HG02763 (cell line): ENCODE results near the gene TENT5C.

Experiments
- ATAC-seq: cut with Tn5 transposase; IDR thresholded peaks from one replicate; pipeline ENCODE4 v1.9.1; 2021; ENCODE audit warnings: mild to moderate bottlenecking, moderate library complexity; ENCODE audit not compliant: unreplicated experiment

The TENT5C gene

GRCh38 chr1:117611894-117612483 is 6.1 kb downstream of the TENT5C start:
- ATAC-seq, result no peak

DNA sequence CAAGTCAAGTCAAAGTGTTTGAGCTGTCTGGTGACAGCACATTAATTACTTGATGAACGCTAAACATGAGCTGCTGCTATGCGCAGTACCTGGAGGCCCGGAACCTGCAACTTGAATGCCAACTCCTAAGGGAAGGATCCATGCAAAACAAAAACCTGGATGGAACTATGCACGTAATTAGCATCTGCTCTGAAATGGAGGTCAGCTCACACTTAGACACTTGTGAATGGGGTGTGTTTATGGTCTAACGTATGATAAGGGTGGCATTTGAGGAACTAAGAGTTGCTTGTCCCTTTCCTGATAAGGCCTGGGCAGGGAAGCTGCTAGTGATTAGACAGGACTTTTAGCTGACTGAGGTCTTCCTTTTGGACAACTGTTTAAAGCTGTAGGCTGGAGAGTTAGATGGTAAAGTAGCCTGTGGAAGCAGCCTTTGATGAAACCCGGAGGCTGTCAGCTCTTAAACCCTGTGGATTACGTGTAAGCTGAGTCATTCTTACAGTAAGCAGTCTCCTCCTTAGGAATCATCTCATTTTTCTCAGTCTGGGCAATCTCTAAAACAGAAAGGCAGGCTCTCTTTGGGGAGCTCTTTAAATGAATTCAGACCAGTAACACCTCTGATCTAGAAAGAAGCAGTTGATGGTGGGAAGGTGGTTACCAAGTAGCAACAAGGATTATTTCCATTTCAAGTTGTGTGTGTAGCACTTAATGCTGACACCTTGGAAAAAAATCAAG is 6.8 kb downstream of the TENT5C start:
- ATAC-seq, result no peak

DNA sequence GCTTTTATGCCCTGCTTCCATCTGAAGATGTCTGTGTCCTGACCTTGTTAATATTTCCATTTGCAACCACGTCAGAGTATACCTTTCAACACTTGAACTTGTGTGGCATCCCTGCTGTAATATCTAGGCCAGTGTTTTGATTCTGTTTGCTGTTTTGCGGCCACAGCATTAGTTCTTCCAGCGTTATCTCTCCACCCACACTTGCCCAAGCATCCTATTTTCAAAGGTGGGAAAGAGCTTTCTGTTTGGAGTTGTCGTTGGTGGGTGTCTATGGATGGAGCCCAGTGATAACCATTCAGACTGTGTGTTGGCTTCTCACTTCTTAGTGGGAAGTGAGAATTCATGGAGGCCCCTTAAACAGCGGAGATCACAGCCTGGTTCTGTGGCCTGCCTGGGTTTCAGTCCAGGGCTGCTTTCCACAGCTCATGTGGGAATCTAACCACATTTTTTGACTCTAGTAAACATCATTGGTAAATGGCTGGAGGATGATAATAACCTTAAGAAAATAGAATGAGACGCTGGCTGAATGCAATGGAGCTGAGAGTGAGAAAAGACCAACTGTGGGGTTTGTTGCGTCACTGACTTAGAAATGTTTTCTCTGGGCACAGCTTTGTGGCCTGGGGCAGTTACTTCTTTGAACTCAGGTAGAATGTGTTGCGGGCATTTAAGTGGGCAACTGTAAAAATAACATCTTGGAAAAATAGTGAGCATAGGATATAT is 7.6 kb downstream of the TENT5C start:
- ATAC-seq, result no peak

- no peak for ATAC-seq
Measured at GRCh38 chr1:117613969-117614729, 8.3 kb downstream of the TENT5C start.

GRCh38 chr1:117615474-117615873 is 9.6 kb downstream of the TENT5C start:
- no peak for ATAC-seq

DNA sequence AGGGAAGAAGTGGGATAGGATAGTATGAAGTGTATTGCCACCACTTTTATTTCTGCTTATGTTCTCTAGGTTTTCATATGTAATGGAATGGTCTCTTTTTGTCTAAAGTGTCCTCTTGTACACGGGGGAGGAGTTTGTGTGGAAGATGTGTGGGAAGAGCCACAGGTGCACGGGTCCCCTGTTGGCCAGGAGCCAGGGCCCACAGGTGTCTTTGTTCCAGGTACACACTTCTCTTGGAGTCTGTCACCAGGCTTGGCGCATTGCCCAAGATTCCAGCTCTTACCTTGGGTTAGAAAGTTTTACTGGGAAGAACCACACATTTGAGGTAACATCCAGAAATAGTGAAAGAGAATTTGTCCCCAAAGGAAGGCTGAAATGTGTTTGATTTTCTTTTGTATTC is 10.5 kb downstream of the TENT5C start:
- ATAC-seq, result no peak

DNA sequence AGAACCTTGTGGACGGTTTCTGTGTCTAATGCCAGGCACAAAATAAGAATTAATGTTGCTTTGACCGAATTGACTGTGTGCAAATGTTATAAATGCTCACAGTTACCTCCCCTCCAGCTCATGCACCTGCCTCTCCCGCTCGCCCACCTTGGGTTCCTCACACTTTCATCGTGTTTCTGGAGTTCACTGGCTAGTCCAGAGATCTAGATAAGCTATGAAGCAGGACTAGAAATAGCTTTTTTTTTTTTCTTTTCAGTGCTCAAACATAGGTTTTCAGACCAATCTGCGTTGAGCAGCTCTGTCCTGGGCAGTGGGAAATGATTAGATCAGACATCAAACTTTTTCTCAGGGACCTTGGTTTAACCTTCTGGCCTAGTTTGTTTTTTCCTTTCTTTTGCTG is 11.1 kb downstream of the TENT5C start:
- no peak for ATAC-seq

DNA sequence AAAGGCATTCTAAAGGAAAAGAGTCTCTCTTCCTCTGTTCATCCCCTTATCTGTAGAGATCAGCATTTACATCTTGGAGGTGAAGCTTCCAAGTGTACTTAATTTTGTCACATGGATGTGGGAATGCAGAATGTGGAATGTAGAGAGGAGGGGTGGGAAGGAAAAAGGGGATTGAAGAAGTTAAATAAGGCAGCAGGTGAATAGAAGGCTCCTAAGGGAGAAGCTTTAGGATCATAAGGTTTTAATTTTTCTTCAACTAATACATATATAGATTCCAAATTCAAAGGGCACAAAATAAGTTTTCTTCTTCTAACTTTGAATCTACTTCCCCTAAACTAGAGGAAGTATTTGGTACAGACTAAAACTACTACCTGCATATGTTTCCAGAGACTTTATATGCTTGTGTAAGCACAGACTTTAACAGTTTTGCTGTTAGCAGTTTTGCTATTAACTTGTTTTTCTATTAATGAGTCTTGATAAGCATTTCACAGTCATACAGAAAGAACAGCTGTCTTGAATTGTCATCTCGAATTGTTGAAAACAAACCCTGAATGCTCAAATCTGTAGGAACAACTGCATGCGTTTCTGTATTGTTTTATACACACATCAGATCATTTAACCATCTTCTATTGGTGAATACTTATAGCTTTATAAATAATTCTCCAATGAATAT is 12.7 kb downstream of the TENT5C start:
- ATAC-seq, result no peak

DNA sequence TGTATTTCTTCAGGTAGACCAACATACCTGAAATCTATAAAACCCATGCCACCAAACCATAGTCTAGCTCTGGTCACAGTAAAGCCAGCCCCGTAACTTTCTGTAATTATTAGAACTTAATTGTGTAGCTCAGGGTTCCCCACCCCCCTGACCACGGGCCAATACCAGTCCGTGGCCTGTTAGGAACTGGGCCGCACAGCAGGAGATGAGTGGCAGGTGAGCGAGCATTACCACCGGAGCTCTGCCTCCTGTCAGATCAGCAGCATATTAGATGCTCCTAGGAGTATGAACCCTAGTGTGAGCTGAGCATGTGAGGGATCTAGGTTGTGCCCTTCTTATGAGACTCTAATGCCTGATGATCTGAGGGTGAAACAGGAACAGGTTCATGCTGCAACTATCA is 14.6 kb downstream of the TENT5C start:
- ATAC-seq, result no peak

DNA sequence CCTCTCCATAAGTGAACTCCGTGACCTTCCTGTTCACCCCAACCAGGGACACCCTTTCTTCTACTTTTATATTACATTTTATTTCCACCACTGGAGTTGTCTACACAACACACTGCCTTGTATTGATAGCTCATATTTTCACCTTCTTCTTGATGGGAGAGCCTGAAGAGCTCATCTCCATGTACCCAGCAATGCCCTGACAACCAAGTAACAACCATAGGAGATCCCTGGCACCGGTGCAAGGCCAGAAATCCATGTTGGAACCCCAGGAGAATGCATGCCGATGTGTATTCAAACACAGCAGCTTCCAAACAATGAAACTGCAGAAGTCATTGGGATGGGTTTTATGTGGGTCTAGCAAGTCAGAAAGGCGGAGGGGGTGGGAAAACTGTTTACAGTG is 15.5 kb downstream of the TENT5C start:
- no peak for ATAC-seq

DNA sequence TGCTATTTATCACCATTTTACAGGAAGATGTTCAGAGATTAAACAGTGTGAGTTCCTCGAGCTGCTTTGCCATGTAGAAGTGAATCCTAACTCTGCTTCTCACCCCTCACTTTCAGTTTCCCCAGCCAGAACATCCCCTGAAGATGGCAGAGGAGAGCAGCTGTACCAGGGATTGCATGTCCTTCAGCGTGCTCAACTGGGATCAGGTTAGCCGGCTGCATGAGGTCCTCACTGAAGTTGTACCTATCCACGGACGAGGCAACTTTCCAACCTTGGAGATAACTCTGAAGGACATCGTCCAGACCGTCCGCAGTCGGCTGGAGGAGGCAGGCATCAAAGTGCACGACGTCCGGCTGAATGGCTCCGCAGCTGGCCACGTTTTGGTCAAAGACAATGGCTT is 16.9 kb downstream of the TENT5C start:
- ATAC-seq, result no peak

DNA sequence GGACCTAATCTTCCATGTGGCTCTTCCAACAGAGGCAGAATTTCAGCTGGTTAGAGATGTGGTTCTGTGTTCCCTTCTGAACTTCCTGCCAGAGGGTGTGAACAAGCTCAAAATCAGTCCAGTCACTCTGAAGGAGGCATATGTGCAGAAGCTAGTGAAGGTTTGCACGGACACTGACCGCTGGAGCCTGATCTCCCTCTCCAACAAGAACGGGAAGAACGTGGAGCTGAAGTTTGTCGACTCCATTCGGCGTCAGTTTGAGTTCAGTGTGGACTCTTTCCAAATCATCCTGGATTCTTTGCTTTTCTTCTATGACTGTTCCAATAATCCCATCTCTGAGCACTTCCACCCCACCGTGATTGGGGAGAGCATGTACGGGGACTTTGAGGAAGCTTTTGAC is 17.3 kb downstream of the TENT5C start:
- no peak for ATAC-seq

DNA sequence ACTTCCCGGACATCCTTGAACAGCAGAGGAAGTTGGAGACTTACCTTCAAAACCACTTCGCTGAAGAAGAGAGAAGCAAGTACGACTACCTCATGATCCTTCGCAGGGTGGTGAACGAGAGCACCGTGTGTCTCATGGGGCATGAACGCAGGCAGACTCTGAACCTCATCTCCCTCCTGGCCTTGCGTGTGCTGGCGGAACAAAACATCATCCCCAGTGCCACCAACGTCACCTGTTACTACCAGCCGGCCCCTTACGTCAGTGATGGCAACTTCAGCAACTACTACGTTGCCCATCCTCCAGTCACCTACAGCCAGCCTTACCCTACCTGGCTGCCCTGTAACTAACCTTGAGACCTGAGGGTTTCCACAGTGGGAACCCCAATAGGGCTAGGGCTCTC is 17.9 kb downstream of the TENT5C start:
- no peak for ATAC-seq

- ATAC-seq, result no peak
Measured at GRCh38 chr1:117627546-117628130, 21.8 kb downstream of the TENT5C start.

DNA sequence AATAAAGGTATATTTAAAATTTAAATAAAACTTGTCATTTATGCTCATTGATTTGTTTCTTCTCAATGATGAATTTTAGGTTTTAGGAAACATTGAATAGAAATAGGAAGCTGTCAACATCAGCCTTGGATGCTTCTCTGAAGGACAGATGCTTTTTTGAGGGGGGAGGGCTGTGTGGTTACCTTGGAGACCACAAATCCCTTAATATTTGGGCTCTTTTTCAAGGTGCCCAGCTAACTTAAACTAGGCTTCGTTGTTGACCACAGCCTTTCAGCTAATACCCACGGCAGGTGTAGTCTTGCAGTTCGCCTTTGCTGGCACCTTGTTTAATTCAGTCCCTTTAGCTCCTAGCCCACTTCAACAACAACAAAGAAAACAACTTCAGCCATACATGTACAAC is 22.5 kb downstream of the TENT5C start:
- no peak for ATAC-seq

DNA sequence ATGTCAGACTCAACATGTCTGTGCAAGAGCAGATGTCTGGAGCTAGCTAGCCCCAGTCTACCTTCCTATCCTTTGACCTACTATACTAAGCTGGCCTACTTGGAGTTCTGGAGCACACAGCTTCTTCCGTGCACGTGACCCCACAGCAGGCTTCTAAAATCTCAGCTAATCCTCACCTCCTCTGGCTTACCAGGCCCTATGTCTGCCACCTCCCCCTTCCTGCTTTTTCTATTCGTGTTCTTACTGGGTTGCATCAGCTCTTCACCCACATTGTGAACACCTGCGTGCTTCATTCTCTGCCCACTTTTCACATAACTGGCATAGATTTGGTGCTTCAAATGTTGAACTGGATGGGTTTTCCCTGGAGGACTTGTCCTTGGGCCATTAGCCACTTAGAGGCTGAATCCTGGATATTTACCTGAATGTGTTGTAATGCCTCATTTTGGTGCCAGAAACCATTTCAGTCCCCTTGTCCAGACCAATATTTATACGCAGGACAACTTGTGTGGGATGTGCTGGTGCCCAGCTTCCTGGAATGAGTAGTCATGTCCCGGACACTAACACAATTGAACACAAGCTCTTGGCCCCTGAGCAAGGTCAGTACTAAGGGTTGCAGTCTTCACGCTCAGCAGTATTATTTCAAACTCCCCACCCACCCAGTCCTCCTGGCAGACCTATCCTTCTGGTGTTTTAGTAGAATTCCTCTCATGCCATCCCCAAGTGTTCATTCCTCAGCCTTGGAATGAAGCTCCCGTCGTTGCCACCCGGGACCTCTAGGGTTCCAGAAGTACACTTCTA is 24.0 kb downstream of the TENT5C start:
- no peak for ATAC-seq

- no peak for ATAC-seq
Measured at GRCh38 chr1:117630423-117630998, 24.7 kb downstream of the TENT5C start.

- no peak for ATAC-seq
Measured at GRCh38 chr1:117631359-117632160, 25.7 kb downstream of the TENT5C start.
